GM23338 (cell line): ENCODE data around the gene STK17A. TPM values are rescaled to one million over a fixed set of nuclear protein-coding genes. Genes with fewer than 3 reads are reported as not detected.

ENCODE experiments used
- ATAC-seq: fragments of 200-7000 bp; cut with Tn5 transposase; 3 replicates; pipeline ENCODE4 v1.9.1; 2020
- DNase-seq: peaks from one replicate; pipeline ENCODE4 v3.0.0-alpha.2; 2015; ENCODE audit warnings: low spot score
- H2AFZ ChIP-seq: fragments of 200-600 bp; sonication (generic); 2 replicates; pipeline ENCODE4 v1.8.0; 2016; ENCODE audit warnings: antibody characterized with exemption, mild to moderate bottlenecking, moderate library complexity
- H3F3A ChIP-seq: fragments of 200-600 bp; sonication (generic); replicated peaks from 2 replicates; pipeline ENCODE4 v1.8.0; 2017; ENCODE audit warnings: antibody characterized with exemption, mixed run types, low read depth
- H3K27ac ChIP-seq: fragments of 200-600 bp; sonication (generic); 2 replicates; pipeline ENCODE4 v1.6.1; 2016; ENCODE audit warnings: low read depth
- H3K27me3 ChIP-seq: fragments of 200-600 bp; sonication (generic); 2 replicates; pipeline ENCODE4 v1.8.0; 2016; ENCODE audit warnings: mild to moderate bottlenecking, mixed run types, moderate library complexity; ENCODE audit not compliant: insufficient read depth
- H3K36me3 ChIP-seq: fragments of 200-600 bp; sonication (generic); 2 replicates; pipeline ENCODE4 v1.8.0; 2016; ENCODE audit warnings: mild to moderate bottlenecking; ENCODE audit not compliant: insufficient read depth
- H3K4me1 ChIP-seq: fragments of 200-600 bp; sonication (generic); 2 replicates; pipeline ENCODE4 v1.8.0; 2016; ENCODE audit warnings: mild to moderate bottlenecking, moderate library complexity; ENCODE audit not compliant: insufficient read depth
- H3K4me2 ChIP-seq: fragments of 200-600 bp; sonication (generic); 2 replicates; pipeline ENCODE4 v1.7.1; 2017; ENCODE audit warnings: mixed run types
- H3K4me3 ChIP-seq: fragments of 200-600 bp; sonication (generic); 2 replicates; pipeline ENCODE4 v1.6.1; 2016; ENCODE audit warnings: mixed run types
- H3K79me2 ChIP-seq: fragments of 200-600 bp; sonication (generic); replicated peaks from 2 replicates; pipeline ENCODE4 v1.8.0; 2017; ENCODE audit warnings: mild to moderate bottlenecking; ENCODE audit not compliant: insufficient read depth
- H3K9me2 ChIP-seq: fragments of 200-600 bp; sonication (generic); 2 replicates; pipeline ENCODE4 v1.8.0; 2017; ENCODE audit not compliant: insufficient read depth
- H4K20me1 ChIP-seq: fragments of 200-600 bp; sonication (generic); replicated peaks from 2 replicates; pipeline ENCODE4 v1.8.0; 2017; ENCODE audit warnings: mild to moderate bottlenecking; ENCODE audit not compliant: insufficient read depth
- H3K27ac Mint-ChIP-seq: 2 replicates; pipeline ENCODE4 v1.8.0; 2020; ENCODE audit warnings: inconsistent platforms, mild to moderate bottlenecking, moderate library complexity, mixed read lengths
- H3K27me3 Mint-ChIP-seq: 3 replicates; pipeline ENCODE4 v1.8.0; 2022; ENCODE audit warnings: low read depth, mild to moderate bottlenecking, moderate library complexity, mixed read lengths, inconsistent platforms; ENCODE audit not compliant: insufficient read depth, poor library complexity
- H3K36me3 Mint-ChIP-seq: 3 replicates; pipeline ENCODE4 v1.8.0; 2021; ENCODE audit warnings: low read depth, mild to moderate bottlenecking, inconsistent platforms, moderate library complexity, mixed read lengths
- H3K4me1 Mint-ChIP-seq: 3 replicates; pipeline ENCODE4 v1.8.0; 2020; ENCODE audit warnings: mild to moderate bottlenecking, inconsistent platforms, mixed read lengths
- H3K4me3 Mint-ChIP-seq: 3 replicates; pipeline ENCODE4 v1.8.0; 2021; ENCODE audit warnings: moderate library complexity, mild to moderate bottlenecking, inconsistent platforms, mixed read lengths
- H3K9me3 Mint-ChIP-seq: 3 replicates; pipeline ENCODE4 v1.8.0; 2020; ENCODE audit warnings: moderate library complexity, mild to moderate bottlenecking, inconsistent platforms, mixed read lengths
- CREB1 ChIP-seq: fragments of 250-450 bp; sonication (Bioruptor Pico); IDR thresholded peaks from 2 replicates; pipeline ENCODE4 v1.5.0; 2020; ENCODE audit warnings: low read depth, mild to moderate bottlenecking, moderate library complexity
- CTCF ChIP-seq, 2 experiments: fragments of 200-600 bp in 1 of 2; sonication (generic) in 1 of 2; conservative IDR thresholded peaks; 2 replicates each; pipeline versions ENCODE4 v1.5.1 to v1.6.1; 2016 to 2017; ENCODE audit warnings: antibody characterized with exemption in 2 of 2, low read depth in 2 of 2, mild to moderate bottlenecking in 2 of 2, moderate library complexity in 1 of 2
- ETS1 ChIP-seq: IDR thresholded peaks from 2 replicates; pipeline ENCODE4 v1.6.1; 2016; ENCODE audit warnings: antibody characterized with exemption
- EZH2 ChIP-seq: fragments of 200-600 bp; sonication (generic); IDR thresholded peaks from one replicate; pipeline ENCODE4 v1.8.0; 2017; ENCODE audit warnings: antibody characterized with exemption, mild to moderate bottlenecking, low read depth; ENCODE audit not compliant: unreplicated experiment
- EZH2phosphoT487 ChIP-seq: fragments of 200-600 bp; sonication (generic); IDR thresholded peaks from one replicate; pipeline ENCODE4 v1.8.1; 2018; ENCODE audit warnings: antibody characterized with exemption; ENCODE audit not compliant: unreplicated experiment
- JUNB ChIP-seq: IDR thresholded peaks from one replicate; pipeline ENCODE4 v1.6.1; 2016; ENCODE audit warnings: antibody characterized with exemption; ENCODE audit not compliant: unreplicated experiment
- POLR2AphosphoS5 ChIP-seq: IDR thresholded peaks from 2 replicates; pipeline ENCODE4 v1.6.1; 2016; ENCODE audit warnings: antibody characterized with exemption, low read depth
- STAT1 ChIP-seq: IDR thresholded peaks from one replicate; pipeline ENCODE4 v1.6.1; 2016; ENCODE audit warnings: antibody characterized with exemption; ENCODE audit not compliant: unreplicated experiment
- ZNF114 ChIP-seq: fragments of 250-450 bp; sonication (Bioruptor Pico); IDR thresholded peaks from 2 replicates; pipeline ENCODE4 v1.5.0; 2020; ENCODE audit warnings: mild to moderate bottlenecking, moderate library complexity
- ZNF331 ChIP-seq: fragments of 250-450 bp; sonication (Bioruptor Pico); IDR thresholded peaks from 2 replicates; pipeline ENCODE4 v1.5.0; 2020; ENCODE audit warnings: low read depth, mild to moderate bottlenecking, moderate library complexity
- ZNF462 ChIP-seq: fragments of 250-450 bp; sonication (Bioruptor Pico); IDR thresholded peaks from 2 replicates; pipeline ENCODE4 v1.5.0; 2020; ENCODE audit warnings: mild to moderate bottlenecking, moderate library complexity
- polyA plus RNA-seq: library from polyadenylated mRNA; unstranded; fragments of >200 nt; fragmentation: Nextera tagmentation; extraction: Ambion mirVana; gene quantifications from 2 replicates; pipeline ENCODE4 v1.2.1, GENCODE V29; 2016
- total RNA-seq: library from RNA; depleted of rRNA; stranded (reverse); fragments of >200 nt; shearing (Covaris generic); gene quantifications from 2 replicates; pipeline ENCODE4 v1.2.3, GENCODE V29; 2014

Gene STK17A
- total and polyA plus RNA-seq, 2 experiments from 2014 or later, result 21.2 to 21.8 TPM

GRCh38 chr7:43634384-43634783, 51.5 kb downstream of the STK17A start (continued):
- TF ChIP-seq ETS1 (no peak), STAT1 (no peak), ZNF331 (CRISPR knock-in tag) (no peak), POLR2AphosphoS5 (no peak)

GRCh38 chr7:43636093-43636492, 53.2 kb downstream of the STK17A start:
- Mint-ChIP-seq H3K27me3 (no peaks in the 10 kb centered on the region), H3K27ac (no peak overlapping the region), H3K9me3 (no peaks in the 10 kb centered on the region), H3K36me3 (peaks cover 82% of the 10 kb centered on the region), H3K4me3 (no peak overlapping the region), H3K4me1 (no peaks in the 10 kb centered on the region)
- ATAC-seq, result no peak
- Histone ChIP-seq H3K4me3 (no peak overlapping the region), H2AFZ (no peak overlapping the region), H3K36me3 (peaks cover 31% of the 10 kb centered on the region), H4K20me1 (no peaks in the 10 kb centered on the region; the same call in 1 of the 2 replicates), H3K9me2 (no peaks in the 10 kb centered on the region), H3K4me1 (no peaks in the 10 kb centered on the region), H3K4me2 (no peak overlapping the region), H3K27ac (0 out of 2 replicates have a peak overlapping the region, but pooled peaks have one; percentile 5), H3K79me2 (no peaks in the 10 kb centered on the region), H3F3A (no peaks in the 10 kb centered on the region), H3K27me3 (no peaks in the 10 kb centered on the region)
- DNase-seq, result no peak
- TF ChIP-seq EZH2 (no peak), ETS1 (no peak), CREB1 (CRISPR knock-in tag) (no peak), EZH2phosphoT487 (no peak), POLR2AphosphoS5 (no peak), ZNF331 (CRISPR knock-in tag) (no peak), JUNB (no peak), ZNF462 (no peak), CTCF (conservative IDR thresholded peaks at IDR 0.05; ENCODE audit: low read depth in 2 of 2) (no peak), ZNF114 (no peak)
